Activated CD4-positive, CD25-positive, alpha-beta regulatory T cell (primary cell): ENCODE data around the gene SF3B5.
"Not testable (repeated sequence)": the region's sequence is repeated elsewhere in the genome, so short reads cannot be mapped to it uniquely, and the experiment has no call there.

ENCODE experiments used
- DNase-seq, 4 experiments: peaks; one replicate each; lab custom pipeline; 2025; lab: John Stamatoyannopoulos, UW

SF3B5 gene

GRCh38 chr6:144104898-144105487 lies 9.6 kb upstream of the SF3B5 start:
- peak in 1 of 4 experiments; percentile 2 for DNase-seq

- no peak for DNase-seq
These were observed 9.1 kb upstream of the SF3B5 start for GRCh38 chr6:144104488-144104887.

- no peak for DNase-seq
These were observed 7.7 kb upstream of the SF3B5 start for GRCh38 chr6:144103026-144103563.

- no peak for DNase-seq
These were observed 3.6 kb upstream of the SF3B5 start for GRCh38 chr6:144098993-144099392.

GRCh38 chr6:144094731-144095133 lies 641 bp downstream of the SF3B5 start:
- DNase-seq, result no peak

- no peak for DNase-seq
These were observed 1.7 kb downstream of the SF3B5 start for GRCh38 chr6:144093658-144094057.

- no peak for DNase-seq
These were observed 2.1 kb downstream of the SF3B5 start for GRCh38 chr6:144093236-144093635.

- DNase-seq, result no peak
These were observed 5.0 kb downstream of the SF3B5 start for GRCh38 chr6:144090384-144090783.

- no peak for DNase-seq
These were observed 7.5 kb downstream of the SF3B5 start for GRCh38 chr6:144087789-144088426.

GRCh38 chr6:144086959-144087358 lies 8.4 kb downstream of the SF3B5 start:
- DNase-seq, result no peak

GRCh38 chr6:144083172-144083571 lies 12.2 kb downstream of the SF3B5 start:
- no peak for DNase-seq

GRCh38 chr6:144082412-144082811 lies 13.0 kb downstream of the SF3B5 start:
- DNase-seq, result not testable (repeated sequence)

GRCh38 chr6:144077871-144078270 lies 17.5 kb downstream of the SF3B5 start:
- DNase-seq, result no peak

GRCh38 chr6:144075875-144076274 lies 19.5 kb downstream of the SF3B5 start:
- no peak for DNase-seq

- DNase-seq, result no peak
These were observed 20.2 kb downstream of the SF3B5 start for GRCh38 chr6:144075187-144075586.

- no peak for DNase-seq
These were observed 22.3 kb downstream of the SF3B5 start for GRCh38 chr6:144073024-144073423.

- DNase-seq, result no peak
These were observed 25.9 kb downstream of the SF3B5 start for GRCh38 chr6:144069506-144069905.

GRCh38 chr6:144068794-144069193 lies 26.6 kb downstream of the SF3B5 start:
- no peak for DNase-seq

- no peak for DNase-seq
These were observed 28.5 kb downstream of the SF3B5 start for GRCh38 chr6:144066741-144067484.

- DNase-seq, result no peak
These were observed 29.1 kb downstream of the SF3B5 start for GRCh38 chr6:144066255-144066654.

GRCh38 chr6:144065213-144065660 lies 30.1 kb downstream of the SF3B5 start:
- no peak for DNase-seq

- DNase-seq, result peak; percentile 6 to 24 (median 18)
These were observed 30.8 kb downstream of the SF3B5 start for GRCh38 chr6:144064402-144065212.
